ENCODE data around the gene TMEM260. TPM values are rescaled to one million over a fixed set of nuclear protein-coding genes. Genes with fewer than 3 reads are reported as not detected.

Gene TMEM260
- 5.6 and 8.6 TPM in 2 replicates for polyA plus RNA-seq

DNA sequence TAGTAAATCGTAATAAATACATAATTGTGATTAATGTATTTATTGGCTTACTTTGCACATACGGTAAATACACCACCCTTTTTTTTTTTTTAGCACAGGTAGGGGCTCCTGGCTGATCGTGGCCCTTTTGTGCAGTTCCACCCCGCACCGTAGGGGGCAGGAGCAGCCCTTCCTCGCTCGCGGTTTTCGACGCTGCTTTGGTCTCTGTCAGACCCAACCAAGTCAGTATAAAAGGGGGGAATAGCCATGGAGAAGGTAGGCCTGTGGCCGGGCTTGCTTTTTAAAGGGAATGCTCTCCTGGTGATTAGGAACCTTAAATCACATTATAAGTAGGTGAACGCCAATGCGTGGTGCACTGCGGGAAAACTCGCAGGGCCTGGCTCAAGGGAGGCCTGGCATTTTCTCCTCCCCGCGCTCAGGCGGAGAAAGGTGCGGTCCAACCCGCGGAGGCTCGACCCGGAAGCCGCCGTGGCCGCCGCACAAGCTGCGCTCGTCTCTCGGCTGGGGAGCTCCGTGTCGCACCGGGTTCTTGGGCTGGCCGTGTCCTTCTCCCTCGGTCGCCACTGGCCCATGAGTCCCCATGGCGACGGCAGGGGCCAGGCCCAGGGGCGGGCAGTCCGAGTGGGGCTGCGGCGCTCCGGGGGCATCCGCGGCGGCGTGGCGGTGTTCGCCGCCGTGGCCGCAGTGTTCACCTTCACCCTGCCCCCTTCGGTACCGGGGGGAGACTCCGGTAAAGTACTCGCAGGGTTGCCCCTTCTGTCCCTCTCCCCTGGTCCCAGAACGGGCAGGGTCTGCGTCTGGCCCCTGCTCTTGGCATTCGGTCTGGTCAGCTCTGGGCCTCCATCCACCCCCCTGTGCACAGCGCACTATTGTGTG lies at the start of gene TMEM260:
Gene TMEM260, plus strand, starts transcription at position 454 of the 876 bp plus-strand sequence. Its CDS starts 117 bp downstream, at position 571.

Other genes with a start within 250 kb of the TMEM260 start
- gene OTX2, start 230.7 kb downstream of the TMEM260 start, polyA plus RNA-seq = not detected in 2 replicates

Data from Purkinje cell (primary cell).